Lower leg skin (tissue), 3 donors: Measurements from ENCODE around the gene NACC2.

Experiments
- CTCF ChIP-seq, 3 donors: fragments of 450-650 bp; IDR thresholded peaks; one replicate each; pipeline ENCODE4 v1.5.1; 2016; ENCODE audit warnings: antibody characterized with exemption in 3 of 3, mild to moderate bottlenecking in 3 of 3, moderate library complexity in 2 of 3
- POLR2A ChIP-seq, 2 donors: fragments of 450-650 bp; IDR thresholded peaks; one replicate each; pipeline ENCODE4 v1.6.1; 2016 to 2017; ENCODE audit warnings: antibody characterized with exemption in 2 of 2, mild to moderate bottlenecking in 1 of 2, moderate library complexity in 1 of 2

GRCh38 chr9:136105398-136106135 lies 10.5 kb upstream of the NACC2 start:
- no peak for TF ChIP-seq CTCF (IDR thresholded peaks at IDR 0.05)
- TF ChIP-seq POLR2A (IDR thresholded peaks at IDR 0.05): no peak
